Choroid plexus epithelial cell (primary cell): Measurements from ENCODE around the gene TAF1.

ENCODE experiments used
- DNase-seq: peaks from one replicate; pipeline ENCODE4 v3.0.0-alpha.2; 2010; ENCODE audit warnings: low read depth
- H3K4me3 ChIP-seq: 2 replicates; pipeline ENCODE4 v1.5.1; 2011; ENCODE audit warnings: low read depth, mild to moderate bottlenecking, control low read depth, low read length, moderate library complexity
- CTCF ChIP-seq: conservative IDR thresholded peaks from 2 replicates; pipeline ENCODE4 v1.5.1; 2011; ENCODE audit warnings: low read depth, mild to moderate bottlenecking, control low read depth, inconsistent platforms, low read length, moderate library complexity

TAF1 gene

GRCh38 chrX:71515038-71515396, 148.9 kb downstream of the TAF1 start:
- TF ChIP-seq CTCF: no peak
- peak; percentile 42 for DNase-seq

More at GRCh38 chrX:71515038-71515396, 148.9 kb downstream of the TAF1 start:
- no peak overlapping the region for H3K4me3 ChIP-seq
